GM19467 (cell line): Measurements from ENCODE around the gene CNTN5.
"Not testable (repeated sequence)": the region's sequence is repeated elsewhere in the genome, so short reads cannot be mapped to it uniquely, and the experiment has no call there.

Experiments
- ATAC-seq: cut with Tn5 transposase; IDR thresholded peaks from one replicate; pipeline ENCODE4 v1.9.1; 2021; ENCODE audit warnings: mild to moderate bottlenecking, moderate library complexity; ENCODE audit not compliant: unreplicated experiment

CNTN5 gene

DNA sequence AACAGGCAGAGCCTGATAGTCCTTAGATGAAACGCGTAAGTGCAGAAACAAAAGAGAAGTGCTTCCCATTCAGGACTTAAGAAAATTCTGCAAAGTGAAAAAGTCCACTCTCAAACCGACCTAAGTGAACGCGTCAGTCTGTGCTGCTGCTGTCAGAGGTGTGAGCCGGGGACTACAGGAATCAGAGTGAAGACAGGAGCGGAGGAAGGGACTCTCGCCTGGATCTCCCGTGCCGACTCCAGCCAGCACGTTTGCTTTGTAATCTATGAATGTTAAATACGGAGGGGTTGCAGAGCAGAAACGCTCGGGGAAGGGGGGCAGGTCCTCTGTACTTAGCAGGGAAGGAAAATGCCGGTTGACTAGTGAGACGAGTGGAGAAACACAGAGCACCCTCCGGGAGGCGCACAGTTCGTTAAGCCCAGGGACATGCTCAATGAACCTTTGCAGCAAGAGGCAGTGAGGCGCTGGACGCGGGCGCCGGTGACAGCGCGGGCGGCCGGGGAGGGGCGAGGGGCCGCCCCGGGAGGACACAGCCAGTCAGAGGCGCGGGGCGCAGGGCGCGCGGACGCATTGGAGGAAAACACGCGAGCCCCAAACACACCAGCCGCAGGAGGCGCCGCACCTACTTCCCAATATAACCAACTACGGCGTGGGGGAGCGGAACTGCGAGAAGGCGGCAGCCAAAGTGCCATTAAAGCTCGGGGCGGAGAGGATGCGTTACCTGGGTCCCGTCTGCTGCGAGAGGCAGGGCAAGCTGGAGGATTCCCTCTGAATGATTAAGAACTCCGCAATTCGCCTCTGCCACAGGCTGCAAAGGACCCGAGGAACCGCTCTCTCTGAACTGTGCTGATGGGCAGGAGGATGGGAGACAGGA lies at the start of gene CNTN5:
CNTN5 (plus strand) TSS at position 598 of the 874 bp plus-strand sequence.
- ATAC-seq: no peak

GRCh38 chr11:98979205-98979604 lies 41.5 kb upstream of the CNTN5 start:
- ATAC-seq: no peak

DNA sequence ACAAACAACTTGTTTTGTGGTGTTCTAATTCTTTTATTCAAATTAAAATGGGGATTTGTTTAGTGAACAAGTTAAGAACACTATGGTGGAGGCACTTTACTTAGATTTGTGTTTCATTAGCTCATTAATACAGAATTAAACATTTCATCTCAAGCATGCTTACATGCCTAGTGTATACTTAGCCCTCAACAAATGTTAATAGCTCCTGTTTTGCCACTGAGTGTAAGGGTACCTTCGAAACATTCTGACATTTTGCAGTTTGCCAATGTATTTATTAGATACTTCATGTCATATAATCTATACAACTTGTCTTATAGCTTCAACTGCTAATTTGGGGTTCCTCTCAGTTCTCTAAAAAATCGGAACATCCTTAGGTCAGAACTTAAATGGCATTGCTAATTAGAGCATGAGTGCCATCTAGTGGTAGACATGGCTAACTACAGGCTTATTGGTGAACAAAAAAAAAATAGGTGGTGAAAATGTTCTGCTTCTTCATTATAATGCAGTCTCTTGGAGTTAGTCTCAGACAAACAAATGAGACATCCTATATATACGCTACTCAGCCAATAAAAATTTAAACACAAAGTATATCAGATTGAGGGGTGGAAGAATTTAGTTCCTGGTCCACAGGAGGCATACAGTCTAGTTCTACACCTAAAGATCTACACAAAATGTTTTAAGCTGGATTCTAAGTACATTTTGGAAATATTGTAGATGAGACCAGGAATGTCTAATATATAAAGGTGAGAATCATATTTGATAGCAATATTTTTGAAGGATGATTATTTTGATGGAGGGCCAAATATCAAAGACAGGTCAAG lies 4.9 kb upstream of the CNTN5 start:
- no peak for ATAC-seq

DNA sequence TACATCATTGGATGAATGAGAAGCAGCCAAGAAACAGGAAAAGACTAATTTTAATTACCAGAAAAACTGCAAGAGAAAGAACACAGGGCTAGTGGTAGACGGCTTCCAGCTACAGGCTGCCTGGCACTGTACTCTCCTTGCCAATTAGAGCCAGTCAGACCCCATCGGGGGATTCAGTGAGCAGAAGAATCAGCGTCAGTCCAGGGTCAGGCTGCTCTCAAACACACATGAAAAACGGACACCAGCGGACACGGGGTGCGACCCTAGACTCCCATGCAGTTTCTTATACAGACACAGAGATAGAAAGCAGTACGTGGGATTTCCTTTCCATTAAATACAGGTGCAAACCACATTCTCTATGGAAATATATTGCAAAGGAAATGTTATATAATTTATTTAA lies 1.1 kb upstream of the CNTN5 start:
- no peak for ATAC-seq

DNA sequence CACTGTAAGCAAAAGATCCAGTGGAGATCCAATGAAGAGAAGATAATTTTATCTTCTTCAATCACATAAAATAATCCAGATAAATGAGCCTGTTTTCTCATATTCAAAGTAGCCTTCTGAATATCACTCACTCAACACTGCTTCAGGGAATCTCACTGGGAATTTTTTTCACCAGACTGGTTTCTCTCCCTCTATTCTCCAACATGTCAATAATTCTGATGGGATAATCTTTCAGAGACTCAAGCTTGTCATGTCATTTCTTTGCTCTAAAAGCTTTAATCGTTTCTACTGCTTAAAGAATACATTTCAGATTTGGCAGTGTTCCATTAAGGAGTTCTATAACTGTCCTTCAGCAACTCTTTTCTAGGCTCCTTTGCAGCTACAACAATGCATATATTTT lies 16.3 kb downstream of the CNTN5 start:
- no peak for ATAC-seq

DNA sequence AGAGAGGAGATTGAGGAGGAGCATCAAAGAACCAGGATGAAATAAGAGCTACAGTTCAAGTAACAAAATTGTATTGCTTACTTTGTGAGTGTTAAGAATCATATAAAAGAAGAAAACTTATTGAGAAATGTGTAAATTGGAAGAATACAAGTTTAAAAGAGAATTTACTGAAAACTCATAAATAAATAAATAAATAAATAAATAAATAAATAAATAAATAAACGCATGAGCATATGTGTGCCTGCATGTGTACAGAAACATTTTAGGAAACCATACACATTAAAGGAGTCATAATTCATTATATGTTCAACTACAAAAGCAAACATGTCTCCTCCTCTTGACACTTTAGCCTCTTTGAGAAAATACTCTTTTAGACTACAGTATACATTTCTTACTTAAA lies 42.6 kb downstream of the CNTN5 start:
- no peak for ATAC-seq

GRCh38 chr11:99065121-99065520 lies 44.4 kb downstream of the CNTN5 start:
- ATAC-seq: no peak

DNA sequence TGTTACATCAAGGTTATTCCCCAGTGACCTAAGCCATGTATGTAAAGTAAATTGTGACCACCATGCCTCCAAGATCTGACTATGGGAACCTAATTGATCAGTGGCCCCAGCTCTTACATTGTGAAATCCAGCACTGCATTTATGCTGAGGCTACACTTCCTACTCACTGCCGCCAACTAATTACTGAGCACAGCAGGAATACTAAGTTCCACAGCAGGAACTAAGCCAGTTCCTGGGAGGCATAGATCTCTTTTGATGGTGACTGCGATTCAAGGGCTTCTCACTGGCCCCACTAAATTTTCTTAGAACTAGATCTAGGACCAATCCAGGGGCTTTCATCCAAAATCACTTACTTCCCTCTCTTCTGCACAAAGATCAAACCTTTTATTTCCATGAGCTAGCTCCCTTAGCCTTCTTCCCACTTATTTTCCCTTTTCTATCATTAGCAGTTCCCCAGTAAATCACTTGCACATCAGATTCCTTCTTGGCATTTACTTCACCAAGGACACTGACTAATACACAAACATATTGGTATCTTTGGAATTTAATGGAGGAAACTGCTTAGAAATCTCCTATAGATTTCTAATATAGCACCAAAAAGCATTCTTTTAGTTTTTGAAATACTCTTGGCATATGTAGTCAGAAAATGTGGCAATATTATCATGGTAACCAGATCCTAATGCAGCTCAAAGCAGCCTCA lies 46.0 kb downstream of the CNTN5 start:
- no peak for ATAC-seq

- ATAC-seq: no peak
These were observed 48.1 kb downstream of the CNTN5 start for GRCh38 chr11:99068832-99069231.

GRCh38 chr11:99069856-99070444 lies 49.2 kb downstream of the CNTN5 start:
- ATAC-seq: peak; percentile 94

GRCh38 chr11:99079576-99079975 lies 58.8 kb downstream of the CNTN5 start:
- ATAC-seq: no peak

- no peak for ATAC-seq
These were observed 59.4 kb downstream of the CNTN5 start for GRCh38 chr11:99080154-99080553.

GRCh38 chr11:99098258-99098657 lies 77.5 kb downstream of the CNTN5 start:
- peak; percentile 7 for ATAC-seq

GRCh38 chr11:99098751-99099150 lies 78.0 kb downstream of the CNTN5 start:
- ATAC-seq: peak; percentile 92

GRCh38 chr11:99117603-99118002 lies 96.9 kb downstream of the CNTN5 start:
- no peak for ATAC-seq

- ATAC-seq: not testable (repeated sequence)
These were observed 113.1 kb downstream of the CNTN5 start for GRCh38 chr11:99133862-99134261.

- ATAC-seq: no peak
These were observed 114.8 kb downstream of the CNTN5 start for GRCh38 chr11:99135508-99135907.

DNA sequence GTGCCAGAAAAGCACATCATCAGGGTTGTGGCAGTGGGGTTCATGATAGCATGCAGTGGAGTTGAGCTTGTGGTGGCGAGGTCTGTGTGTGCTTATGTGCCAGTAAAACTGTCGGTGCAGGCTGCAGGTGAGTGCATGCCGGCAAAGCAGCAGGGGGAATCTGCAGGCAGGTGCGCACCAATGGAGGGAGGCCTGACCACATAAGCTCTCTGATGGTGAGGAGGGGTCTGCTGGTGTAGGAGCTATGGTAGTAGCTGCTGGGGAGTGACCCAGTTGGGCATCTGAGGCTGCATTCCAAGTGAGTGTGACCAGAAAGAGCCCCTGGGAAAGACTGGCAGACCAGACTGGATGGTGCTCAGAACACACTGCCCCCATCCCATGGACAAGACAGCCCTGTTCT lies 121.5 kb downstream of the CNTN5 start:
- ATAC-seq: no peak

GRCh38 chr11:99148352-99148751 lies 127.6 kb downstream of the CNTN5 start:
- ATAC-seq: no peak

- ATAC-seq: no peak
These were observed 133.5 kb downstream of the CNTN5 start for GRCh38 chr11:99154277-99154676.

DNA sequence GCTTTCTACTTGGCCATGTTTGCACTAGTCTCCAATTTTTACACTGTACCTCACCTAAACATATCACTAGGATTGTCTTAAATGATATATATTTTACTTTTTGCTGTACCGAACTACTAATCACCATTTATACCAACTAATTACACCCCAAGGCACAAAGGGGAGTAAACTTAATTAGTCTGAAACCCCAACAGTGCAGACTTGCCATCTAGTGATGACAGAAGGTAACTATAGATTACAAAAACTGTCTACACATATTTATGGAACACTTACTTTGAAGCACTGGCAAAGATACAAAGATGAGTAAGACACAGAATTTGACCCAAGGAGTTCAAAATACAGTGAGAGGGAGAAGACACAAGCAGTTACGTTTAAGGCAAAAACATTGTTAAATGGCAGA lies 139.7 kb downstream of the CNTN5 start:
- no peak for ATAC-seq
